Measurements from ENCODE around the gene SEPTIN1. TPM values are rescaled to one million over a fixed set of nuclear protein-coding genes. Genes with fewer than 3 reads are reported as not detected.

The SEPTIN1 gene
- total RNA-seq, 2 experiments from 2014 or later, result 383 to 413 TPM

GRCh38 chr16:30371248-30371816 lies 11.0 kb downstream of the SEPTIN1 start:
- Mint-ChIP-seq H3K27me3 (no peaks in the 10 kb centered on the region), H3K36me3 (ENCODE audit: low read depth) (peaks cover 26% of the 10 kb centered on the region), H3K4me1 (peaks cover 42% of the 10 kb centered on the region), H3K9me3 (no peaks in the 10 kb centered on the region), H3K4me3 (peak overlapping the region; percentile 75), H3K27ac (peak overlapping the region; percentile 93)
- CTCF ChIA-PET, result interaction anchor here (0.5 to 2.2 kb wide), 13 partner anchors 9 to 316 kb away, joined by 3 to 9 read pairs (median 4); partner anchors contain the start of genes DCTPP1, SEPTIN1, TBX6 and ZNF48
- POLR2A ChIA-PET, result interaction anchor here (0.6 to 0.7 kb wide), 2 partner anchors 11 to 179 kb away, joined by 3 read pairs; partner anchors contain the start of gene SEPTIN1
- DNase-seq, result no peak

DNA sequence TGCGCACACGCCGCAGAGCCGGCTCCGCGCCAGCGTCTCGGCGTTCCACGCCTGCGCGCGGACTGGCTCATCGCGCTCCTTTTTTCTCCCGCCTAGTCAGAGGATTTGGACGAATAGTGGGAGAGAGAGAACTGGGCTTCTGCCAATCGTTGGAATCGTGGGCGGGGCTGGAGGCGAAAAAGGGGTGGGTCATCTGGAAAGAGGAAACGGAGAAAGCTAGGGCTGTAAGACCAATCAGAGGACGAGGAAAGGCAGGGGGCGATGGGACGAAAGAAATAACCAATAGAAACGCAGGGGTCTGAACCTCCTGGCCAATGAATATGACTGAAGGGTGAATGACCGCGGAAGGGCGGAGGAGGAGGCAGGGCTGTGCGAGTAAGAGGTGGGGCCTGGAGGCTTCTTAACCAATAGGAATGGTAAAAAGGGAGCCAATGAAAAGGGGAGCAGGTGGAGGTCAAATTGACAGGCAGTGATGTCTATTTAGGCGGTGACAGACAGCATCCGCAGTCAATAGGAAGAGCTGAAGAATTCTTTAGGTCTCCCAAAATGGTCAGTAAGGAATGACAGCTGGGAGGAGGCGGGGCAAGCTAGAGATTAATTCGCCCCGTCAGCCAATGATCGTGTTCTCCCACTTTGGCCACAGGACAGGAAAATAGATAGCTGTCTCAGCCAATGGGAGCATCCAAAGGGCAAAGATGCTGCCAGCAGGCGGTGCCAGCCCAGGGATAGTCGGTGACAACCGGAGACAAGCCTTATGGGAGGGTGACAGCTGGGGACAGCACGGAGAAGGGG lies 11.7 kb downstream of the SEPTIN1 start, which contains the start of gene TBC1D10B:
TSS of gene TBC1D10B (minus strand) at position 39 of the 792 bp plus-strand sequence. CDS start 311 bp downstream, outside the sequence.
- no peaks in the 10 kb centered on the region for H3K9me3 Mint-ChIP-seq
- ChIA-PET CTCF (interaction anchor here (0.5 to 2.2 kb wide), 16 partner anchors 10 to 315 kb away, joined by 3 to 9 read pairs (median 4); partner anchors contain the start of genes CD2BP2, DCTPP1, SEPTIN1 and TBX6), POLR2A (interaction anchor here (0.6 to 0.7 kb wide), 4 partner anchors 12 to 256 kb away, joined by 3 to 5 read pairs (median 3); partner anchors contain the start of gene SEPTIN1)
- peaks cover 29% of the 10 kb centered on the region for H3K36me3 Mint-ChIP-seq (ENCODE audit: low read depth)
- H3K4me3 Mint-ChIP-seq, result peak within 1 kb of the TSS; percentile 87
- H3K4me1 Mint-ChIP-seq, result peaks cover 45% of the 10 kb centered on the region
- peak within 1 kb of the TSS; percentile 93 for H3K27ac Mint-ChIP-seq
- H3K27me3 Mint-ChIP-seq, result no peaks in the 10 kb centered on the region
- peak; percentile 100 for DNase-seq

DNA sequence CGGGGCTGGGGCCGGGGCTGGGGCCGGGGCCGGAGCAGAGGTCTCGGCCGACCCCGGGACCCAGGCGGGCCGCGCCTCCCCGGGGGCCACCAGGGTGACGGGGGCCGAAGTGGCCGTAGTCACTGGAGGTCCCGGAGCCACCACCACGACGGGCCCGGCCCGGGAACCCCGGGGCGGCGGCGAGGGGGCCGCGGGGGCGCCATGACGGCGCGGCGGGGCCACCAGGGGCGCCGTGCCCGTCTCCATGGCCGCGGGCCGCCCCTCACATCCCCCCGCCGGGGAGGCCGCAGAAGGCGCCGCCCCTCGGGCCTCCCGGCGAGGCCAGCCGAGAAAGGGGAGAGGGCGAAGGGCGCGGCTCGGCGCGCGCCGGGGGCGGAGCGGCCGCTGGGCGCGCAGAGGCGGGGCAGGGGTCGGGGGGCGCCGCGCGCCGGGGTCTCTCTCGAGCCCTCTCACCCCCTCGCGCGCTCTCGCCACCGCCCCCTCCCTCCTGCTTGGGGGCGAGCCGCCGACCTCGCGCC lies 12.4 kb downstream of the SEPTIN1 start:
- ChIA-PET CTCF (interaction anchor here (1.0 to 2.0 kb wide), 7 partner anchors 9 to 315 kb away, joined by 3 to 7 read pairs (median 5); partner anchors contain the start of genes CD2BP2, DCTPP1 and ZNF48), POLR2A (no interaction called here)
- Mint-ChIP-seq H3K4me1 (peaks cover 52% of the 10 kb centered on the region), H3K27ac (peak overlapping the region; percentile 93), H3K9me3 (no peaks in the 10 kb centered on the region), H3K4me3 (peak overlapping the region; percentile 75), H3K36me3 (ENCODE audit: low read depth) (peaks cover 35% of the 10 kb centered on the region), H3K27me3 (no peaks in the 10 kb centered on the region)
- no peak for DNase-seq

DNA sequence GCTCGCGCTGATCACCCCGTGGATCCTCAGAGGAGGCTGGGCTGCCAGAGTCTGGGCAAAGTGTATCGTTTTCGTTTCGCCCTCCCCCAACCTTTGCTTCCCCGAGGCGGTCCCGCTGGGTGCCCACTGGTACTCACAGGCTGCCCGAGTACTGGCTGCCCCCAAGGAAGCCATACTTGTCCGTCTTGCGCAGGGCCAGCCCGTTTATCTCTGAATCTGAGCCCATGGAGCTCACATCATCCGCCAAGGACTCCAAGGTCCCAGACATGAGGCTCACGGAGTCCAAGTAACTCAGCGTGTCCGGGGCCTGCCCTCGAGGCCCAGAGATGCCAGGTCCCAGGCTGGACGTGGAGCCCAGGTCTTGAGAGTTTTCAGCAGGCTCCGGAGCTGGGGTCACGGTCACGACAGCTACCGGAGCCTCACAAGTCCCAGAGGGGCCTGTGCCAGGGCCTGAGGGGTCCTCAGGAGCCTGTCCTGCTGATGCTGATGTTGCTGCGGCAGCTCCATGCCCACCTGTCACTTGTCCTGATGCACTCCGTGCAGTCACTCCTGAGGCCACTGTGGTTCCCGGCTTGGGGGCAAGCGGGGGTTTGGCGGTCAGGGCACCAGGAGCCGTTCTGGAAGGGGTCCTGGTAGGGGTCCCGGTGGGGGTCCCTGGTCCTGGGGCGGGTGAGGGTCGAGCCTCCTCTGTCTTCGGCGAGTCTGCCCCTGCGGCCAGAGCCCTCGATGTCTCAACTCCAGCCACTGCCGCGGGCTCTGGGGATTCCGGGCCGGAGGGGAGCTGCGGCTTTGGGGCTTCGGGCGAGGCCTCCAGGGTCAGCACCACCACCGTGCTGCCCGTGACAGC lies 13.0 kb downstream of the SEPTIN1 start:
- POLR2A ChIA-PET, result no interaction called here
- peaks cover 57% of the 10 kb centered on the region for H3K4me1 Mint-ChIP-seq
- no peaks in the 10 kb centered on the region for H3K27me3 Mint-ChIP-seq
- peak overlapping the region; percentile 77 for H3K27ac Mint-ChIP-seq
- peak overlapping the region; percentile 87 for H3K4me3 Mint-ChIP-seq
- no peaks in the 10 kb centered on the region for H3K9me3 Mint-ChIP-seq
- DNase-seq, result no peak
- peaks cover 42% of the 10 kb centered on the region for H3K36me3 Mint-ChIP-seq (ENCODE audit: low read depth)
- CTCF ChIA-PET, result interaction anchor here (0.6 to 2.0 kb wide), 7 partner anchors 9 to 289 kb away, joined by 3 to 7 read pairs (median 4); partner anchors contain the start of gene FBRS

GRCh38 chr16:30368792-30369090 lies 13.6 kb downstream of the SEPTIN1 start:
- Mint-ChIP-seq H3K4me3 (peak overlapping the region; percentile 87), H3K36me3 (ENCODE audit: low read depth) (peaks cover 46% of the 10 kb centered on the region), H3K27me3 (no peaks in the 10 kb centered on the region), H3K9me3 (no peaks in the 10 kb centered on the region), H3K4me1 (peaks cover 57% of the 10 kb centered on the region), H3K27ac (peak overlapping the region; percentile 77)
- DNase-seq, result no peak
- CTCF ChIA-PET, result interaction anchor here (0.6 to 2.0 kb wide), 8 partner anchors 8 to 289 kb away, joined by 3 to 7 read pairs (median 4); partner anchors contain the start of gene FBRS
- POLR2A ChIA-PET, result no interaction called here

DNA sequence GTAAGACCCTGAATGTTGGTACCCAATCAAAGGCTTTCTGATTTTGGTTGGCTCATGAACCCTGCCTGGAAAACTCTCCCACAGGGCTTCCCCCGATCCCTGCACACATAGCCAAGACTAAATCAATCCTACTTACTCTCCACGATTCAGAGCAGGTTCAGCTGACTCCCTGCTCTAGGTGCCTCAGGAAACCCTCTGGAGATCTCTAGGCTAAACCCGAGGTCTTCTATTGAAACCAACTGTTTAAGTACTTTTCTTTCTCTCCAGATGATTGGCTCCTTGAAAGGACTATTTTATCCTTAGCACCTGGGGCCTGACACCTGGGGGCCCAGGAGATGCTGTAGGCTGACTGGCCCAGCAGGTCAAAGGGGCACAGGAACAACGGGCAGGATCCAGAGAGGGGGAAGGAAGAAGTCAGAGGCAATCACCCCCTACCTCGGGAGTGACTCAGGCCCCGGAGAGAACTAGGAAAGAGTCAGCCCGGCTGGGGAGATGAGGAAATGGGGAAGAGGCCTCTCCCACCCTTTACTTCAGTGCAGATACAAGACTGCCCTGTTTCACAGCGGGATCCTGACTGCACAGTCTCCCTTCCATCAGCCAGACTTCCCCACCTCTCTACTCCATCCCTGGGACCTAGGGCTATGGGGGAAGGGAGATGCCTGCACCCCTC lies 14.1 kb downstream of the SEPTIN1 start:
- H3K36me3 Mint-ChIP-seq (ENCODE audit: low read depth), result peaks cover 49% of the 10 kb centered on the region
- peak overlapping the region; percentile 87 for H3K4me3 Mint-ChIP-seq
- H3K4me1 Mint-ChIP-seq, result peaks cover 58% of the 10 kb centered on the region
- H3K27me3 Mint-ChIP-seq, result no peaks in the 10 kb centered on the region
- no peaks in the 10 kb centered on the region for H3K9me3 Mint-ChIP-seq
- no peak for DNase-seq
- ChIA-PET CTCF (interaction anchor here (0.8 to 2.0 kb wide), 6 partner anchors 10 to 41 kb away, joined by 3 to 7 read pairs (median 4); partner anchors contain the start of gene CD2BP2), POLR2A (no interaction called here)
- H3K27ac Mint-ChIP-seq, result peak overlapping the region; percentile 77

- Mint-ChIP-seq H3K4me3 (peak overlapping the region; percentile 87), H3K27ac (peak overlapping the region; percentile 71), H3K4me1 (peaks cover 58% of the 10 kb centered on the region), H3K27me3 (no peaks in the 10 kb centered on the region), H3K9me3 (no peaks in the 10 kb centered on the region), H3K36me3 (ENCODE audit: low read depth) (peaks cover 55% of the 10 kb centered on the region)
- no peak for DNase-seq
- CTCF ChIA-PET, result interaction anchor here (1.1 to 1.3 kb wide), 3 partner anchors 10 to 27 kb away, joined by 3 to 4 read pairs (median 3); partner anchors contain the start of genes CD2BP2 and ZNF48
- POLR2A ChIA-PET, result no interaction called here
Observed at GRCh38 chr16:30367349-30368009, 14.9 kb downstream of the SEPTIN1 start.

GRCh38 chr16:30366511-30366910 lies 15.8 kb downstream of the SEPTIN1 start:
- no peak for DNase-seq
- peak overlapping the region; percentile 87 for H3K4me3 Mint-ChIP-seq
- peaks cover 56% of the 10 kb centered on the region for H3K4me1 Mint-ChIP-seq
- H3K27me3 Mint-ChIP-seq, result no peaks in the 10 kb centered on the region
- POLR2A ChIA-PET, result no interaction called here
- H3K36me3 Mint-ChIP-seq (ENCODE audit: low read depth), result peaks cover 59% of the 10 kb centered on the region
- CTCF ChIA-PET, result interaction anchor here (1.3 kb wide), 1 partner anchor 28 kb away, joined by 3 read pairs; the partner anchor contains the start of gene ZNF48
- no peak overlapping the region for H3K27ac Mint-ChIP-seq
- no peaks in the 10 kb centered on the region for H3K9me3 Mint-ChIP-seq

DNA sequence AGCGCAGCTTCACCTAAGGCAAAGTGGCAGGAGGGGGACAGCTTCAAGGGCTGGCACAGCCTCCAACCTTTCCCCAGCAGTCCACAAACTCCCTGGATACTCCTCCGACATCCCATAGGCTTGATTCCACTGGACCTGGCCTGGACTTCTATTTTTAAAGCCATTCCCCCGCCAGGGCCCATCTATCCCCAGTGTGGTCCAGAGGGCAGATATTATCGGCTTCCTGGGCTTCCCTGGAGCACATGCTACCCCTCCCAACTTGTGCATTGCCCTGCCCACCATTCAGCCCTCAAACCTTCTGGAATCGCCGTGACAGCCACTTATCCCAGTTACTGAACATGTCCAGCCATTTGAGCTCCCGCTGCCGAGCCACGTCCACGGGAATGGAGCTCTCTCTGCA lies 17.2 kb downstream of the SEPTIN1 start:
- no peaks in the 10 kb centered on the region for H3K27me3 Mint-ChIP-seq
- ChIA-PET POLR2A (no interaction called here), CTCF (interaction anchor here (0.9 to 1.8 kb wide), 5 partner anchors 11 to 285 kb away, joined by 3 to 6 read pairs (median 3); partner anchors contain the start of genes PRR14, SEPTIN1 and TBX6)
- no peak overlapping the region for H3K4me3 Mint-ChIP-seq
- H3K27ac Mint-ChIP-seq, result no peak overlapping the region
- H3K9me3 Mint-ChIP-seq, result no peaks in the 10 kb centered on the region
- no peak for DNase-seq
- H3K36me3 Mint-ChIP-seq (ENCODE audit: low read depth), result peaks cover 70% of the 10 kb centered on the region
- peaks cover 54% of the 10 kb centered on the region for H3K4me1 Mint-ChIP-seq

- H3K27me3 Mint-ChIP-seq, result no peaks in the 10 kb centered on the region
- H3K36me3 Mint-ChIP-seq (ENCODE audit: low read depth), result peaks cover 55% of the 10 kb centered on the region
- POLR2A ChIA-PET, result no interaction called here
- H3K9me3 Mint-ChIP-seq, result no peaks in the 10 kb centered on the region
- H3K4me3 Mint-ChIP-seq, result no peak overlapping the region
- peak overlapping the region; percentile 78 for H3K27ac Mint-ChIP-seq
- peaks cover 40% of the 10 kb centered on the region for H3K4me1 Mint-ChIP-seq
- CTCF ChIA-PET, result interaction anchor here (1.7 kb wide), 1 partner anchor 8 kb away, joined by 6 read pairs; the partner anchor contains the start of gene TBC1D10B
- DNase-seq, result no peak
Observed at GRCh38 chr16:30361180-30361579, 21.2 kb downstream of the SEPTIN1 start.

DNA sequence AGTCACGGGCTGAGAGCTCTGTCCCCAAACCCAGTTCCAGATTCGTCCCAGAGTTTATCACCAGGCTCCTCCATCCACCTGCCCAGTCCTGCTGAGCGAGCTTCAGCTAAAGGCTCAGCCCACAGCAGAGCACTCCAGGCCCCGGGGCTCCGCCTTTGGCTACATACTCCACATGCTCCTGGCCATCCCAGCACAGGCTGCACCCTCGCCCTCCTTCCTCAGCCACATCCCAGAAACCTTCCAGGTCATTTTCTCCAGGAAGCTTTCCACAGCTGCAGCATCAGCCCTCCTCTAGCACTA lies 22.5 kb downstream of the SEPTIN1 start:
- POLR2A ChIA-PET, result no interaction called here

More for the DNA sequence above, 22.5 kb downstream of the SEPTIN1 start:
- peaks cover 42% of the 10 kb centered on the region for H3K4me1 Mint-ChIP-seq
- H3K27me3 Mint-ChIP-seq, result no peaks in the 10 kb centered on the region
- CTCF ChIA-PET, result interaction anchor here (0.6 to 1.7 kb wide), 5 partner anchors 10 to 130 kb away, joined by 3 to 6 read pairs (median 3); partner anchors contain the start of genes SEPTIN1 and TBC1D10B
- H3K4me3 Mint-ChIP-seq, result no peak overlapping the region
- peaks cover 44% of the 10 kb centered on the region for H3K36me3 Mint-ChIP-seq (ENCODE audit: low read depth)
- no peaks in the 10 kb centered on the region for H3K9me3 Mint-ChIP-seq
- no peak for DNase-seq
- H3K27ac Mint-ChIP-seq, result no peak overlapping the region
